GM23338 (cell line): ENCODE measurements around the gene C8G. TPM values are rescaled to one million over a fixed set of nuclear protein-coding genes. Genes with fewer than 3 reads are reported as not detected.

Source experiments
- ATAC-seq: fragments of 200-7000 bp; cut with Tn5 transposase; 3 replicates; pipeline ENCODE4 v1.9.1; 2020
- DNase-seq: peaks from one replicate; pipeline ENCODE4 v3.0.0-alpha.2; 2015; ENCODE audit warnings: low spot score
- H2AFZ ChIP-seq: fragments of 200-600 bp; sonication (generic); 2 replicates; pipeline ENCODE4 v1.8.0; 2016; ENCODE audit warnings: antibody characterized with exemption, mild to moderate bottlenecking, moderate library complexity
- H3F3A ChIP-seq: fragments of 200-600 bp; sonication (generic); replicated peaks from 2 replicates; pipeline ENCODE4 v1.8.0; 2017; ENCODE audit warnings: antibody characterized with exemption, mixed run types, low read depth
- H3K27ac ChIP-seq: fragments of 200-600 bp; sonication (generic); 2 replicates; pipeline ENCODE4 v1.6.1; 2016; ENCODE audit warnings: low read depth
- H3K27me3 ChIP-seq: fragments of 200-600 bp; sonication (generic); 2 replicates; pipeline ENCODE4 v1.8.0; 2016; ENCODE audit warnings: mild to moderate bottlenecking, mixed run types, moderate library complexity; ENCODE audit not compliant: insufficient read depth
- H3K36me3 ChIP-seq: fragments of 200-600 bp; sonication (generic); 2 replicates; pipeline ENCODE4 v1.8.0; 2016; ENCODE audit warnings: mild to moderate bottlenecking; ENCODE audit not compliant: insufficient read depth
- H3K4me1 ChIP-seq: fragments of 200-600 bp; sonication (generic); 2 replicates; pipeline ENCODE4 v1.8.0; 2016; ENCODE audit warnings: mild to moderate bottlenecking, moderate library complexity; ENCODE audit not compliant: insufficient read depth
- H3K4me2 ChIP-seq: fragments of 200-600 bp; sonication (generic); 2 replicates; pipeline ENCODE4 v1.7.1; 2017; ENCODE audit warnings: mixed run types
- H3K4me3 ChIP-seq: fragments of 200-600 bp; sonication (generic); 2 replicates; pipeline ENCODE4 v1.6.1; 2016; ENCODE audit warnings: mixed run types
- H3K79me2 ChIP-seq: fragments of 200-600 bp; sonication (generic); replicated peaks from 2 replicates; pipeline ENCODE4 v1.8.0; 2017; ENCODE audit warnings: mild to moderate bottlenecking; ENCODE audit not compliant: insufficient read depth
- H3K9me2 ChIP-seq: fragments of 200-600 bp; sonication (generic); 2 replicates; pipeline ENCODE4 v1.8.0; 2017; ENCODE audit not compliant: insufficient read depth
- H4K20me1 ChIP-seq: fragments of 200-600 bp; sonication (generic); replicated peaks from 2 replicates; pipeline ENCODE4 v1.8.0; 2017; ENCODE audit warnings: mild to moderate bottlenecking; ENCODE audit not compliant: insufficient read depth
- H3K27ac Mint-ChIP-seq: 2 replicates; pipeline ENCODE4 v1.8.0; 2020; ENCODE audit warnings: inconsistent platforms, mild to moderate bottlenecking, moderate library complexity, mixed read lengths
- H3K27me3 Mint-ChIP-seq: 3 replicates; pipeline ENCODE4 v1.8.0; 2022; ENCODE audit warnings: low read depth, mild to moderate bottlenecking, moderate library complexity, mixed read lengths, inconsistent platforms; ENCODE audit not compliant: insufficient read depth, poor library complexity
- H3K36me3 Mint-ChIP-seq: 3 replicates; pipeline ENCODE4 v1.8.0; 2021; ENCODE audit warnings: low read depth, mild to moderate bottlenecking, inconsistent platforms, moderate library complexity, mixed read lengths
- H3K4me1 Mint-ChIP-seq: 3 replicates; pipeline ENCODE4 v1.8.0; 2020; ENCODE audit warnings: mild to moderate bottlenecking, inconsistent platforms, mixed read lengths
- H3K4me3 Mint-ChIP-seq: 3 replicates; pipeline ENCODE4 v1.8.0; 2021; ENCODE audit warnings: moderate library complexity, mild to moderate bottlenecking, inconsistent platforms, mixed read lengths
- H3K9me3 Mint-ChIP-seq: 3 replicates; pipeline ENCODE4 v1.8.0; 2020; ENCODE audit warnings: moderate library complexity, mild to moderate bottlenecking, inconsistent platforms, mixed read lengths
- CREB1 ChIP-seq: fragments of 250-450 bp; sonication (Bioruptor Pico); IDR thresholded peaks from 2 replicates; pipeline ENCODE4 v1.5.0; 2020; ENCODE audit warnings: low read depth, mild to moderate bottlenecking, moderate library complexity
- ETS1 ChIP-seq: IDR thresholded peaks from 2 replicates; pipeline ENCODE4 v1.6.1; 2016; ENCODE audit warnings: antibody characterized with exemption
- EZH2 ChIP-seq: fragments of 200-600 bp; sonication (generic); IDR thresholded peaks from one replicate; pipeline ENCODE4 v1.8.0; 2017; ENCODE audit warnings: antibody characterized with exemption, mild to moderate bottlenecking, low read depth; ENCODE audit not compliant: unreplicated experiment
- EZH2phosphoT487 ChIP-seq: fragments of 200-600 bp; sonication (generic); IDR thresholded peaks from one replicate; pipeline ENCODE4 v1.8.1; 2018; ENCODE audit warnings: antibody characterized with exemption; ENCODE audit not compliant: unreplicated experiment
- JUNB ChIP-seq: IDR thresholded peaks from one replicate; pipeline ENCODE4 v1.6.1; 2016; ENCODE audit warnings: antibody characterized with exemption; ENCODE audit not compliant: unreplicated experiment
- NANOG ChIP-seq: IDR thresholded peaks from 2 replicates; pipeline ENCODE4 v1.6.1; 2016; ENCODE audit warnings: antibody characterized with exemption, borderline replicate concordance
- POLR2AphosphoS5 ChIP-seq: IDR thresholded peaks from 2 replicates; pipeline ENCODE4 v1.6.1; 2016; ENCODE audit warnings: antibody characterized with exemption, low read depth
- REST ChIP-seq: IDR thresholded peaks from one replicate; pipeline ENCODE4 v1.6.1; 2018; ENCODE audit warnings: antibody characterized with exemption; ENCODE audit not compliant: unreplicated experiment
- STAT1 ChIP-seq: IDR thresholded peaks from one replicate; pipeline ENCODE4 v1.6.1; 2016; ENCODE audit warnings: antibody characterized with exemption; ENCODE audit not compliant: unreplicated experiment
- ZNF114 ChIP-seq: fragments of 250-450 bp; sonication (Bioruptor Pico); IDR thresholded peaks from 2 replicates; pipeline ENCODE4 v1.5.0; 2020; ENCODE audit warnings: mild to moderate bottlenecking, moderate library complexity
- ZNF331 ChIP-seq: fragments of 250-450 bp; sonication (Bioruptor Pico); IDR thresholded peaks from 2 replicates; pipeline ENCODE4 v1.5.0; 2020; ENCODE audit warnings: low read depth, mild to moderate bottlenecking, moderate library complexity
- polyA plus RNA-seq: library from polyadenylated mRNA; unstranded; fragments of >200 nt; fragmentation: Nextera tagmentation; extraction: Ambion mirVana; gene quantifications from 2 replicates; pipeline ENCODE4 v1.2.1, GENCODE V29; 2016
- total RNA-seq: library from RNA; depleted of rRNA; stranded (reverse); fragments of >200 nt; shearing (Covaris generic); gene quantifications from 2 replicates; pipeline ENCODE4 v1.2.3, GENCODE V29; 2014
- TF ChIP-seq, protein P1 (sequence below), 2 experiments: fragments of 200-600 bp in 1 of 2; sonication (generic) in 1 of 2; conservative IDR thresholded peaks; 2 replicates each; pipeline versions ENCODE4 v1.5.1 to v1.6.1; 2016 to 2017; ENCODE audit warnings: antibody characterized with exemption in 2 of 2, low read depth in 2 of 2, mild to moderate bottlenecking in 2 of 2, moderate library complexity in 1 of 2
- TF ChIP-seq, protein P2 (sequence below): fragments of 250-450 bp; sonication (Bioruptor Pico); IDR thresholded peaks from 2 replicates; pipeline ENCODE4 v1.5.0; 2020; ENCODE audit warnings: mild to moderate bottlenecking, moderate library complexity

The C8G gene
- total and polyA plus RNA-seq, 2 experiments from 2014 or later = not detected

DNA sequence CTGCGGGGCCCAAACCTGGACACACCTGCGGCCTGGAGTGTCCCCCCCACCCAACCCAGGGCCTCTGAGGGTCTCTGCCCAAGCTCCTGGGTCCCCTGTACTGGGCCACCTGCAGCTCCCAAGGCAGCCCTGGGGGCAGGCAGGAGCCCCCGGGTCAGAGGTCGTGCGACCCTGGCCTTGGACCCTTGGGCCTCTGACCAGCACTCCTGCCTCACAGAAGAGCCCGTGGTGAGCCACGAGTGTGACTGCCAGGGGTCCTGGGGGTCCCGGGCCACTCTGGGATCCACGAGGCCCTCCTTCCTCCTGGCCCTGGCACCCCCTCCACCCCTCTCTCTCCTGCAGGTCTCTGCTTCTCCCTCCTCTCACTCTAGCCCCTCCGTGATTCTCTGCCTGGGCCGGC is 27.3 kb downstream of the C8G start:
- Histone ChIP-seq H3K4me2 (no peak overlapping the region), H3K79me2 (no peaks in the 10 kb centered on the region), H3K9me2 (no peaks in the 10 kb centered on the region), H3K4me3 (no peak overlapping the region), H4K20me1 (no peaks in the 10 kb centered on the region), H3K27ac (no peak overlapping the region), H3F3A (no peaks in the 10 kb centered on the region), H3K27me3 (no peaks in the 10 kb centered on the region), H3K36me3 (no peaks in the 10 kb centered on the region), H2AFZ (no peak overlapping the region), H3K4me1 (no peaks in the 10 kb centered on the region)
- H3K9me3 Mint-ChIP-seq = no peaks in the 10 kb centered on the region
- TF ChIP-seq ETS1 = no peak
- TF ChIP-seq JUNB = no peak
- no peak for TF ChIP-seq POLR2AphosphoS5
- no peak for TF ChIP-seq STAT1
- TF ChIP-seq EZH2phosphoT487 = no peak
- TF ChIP-seq, protein P1, sequence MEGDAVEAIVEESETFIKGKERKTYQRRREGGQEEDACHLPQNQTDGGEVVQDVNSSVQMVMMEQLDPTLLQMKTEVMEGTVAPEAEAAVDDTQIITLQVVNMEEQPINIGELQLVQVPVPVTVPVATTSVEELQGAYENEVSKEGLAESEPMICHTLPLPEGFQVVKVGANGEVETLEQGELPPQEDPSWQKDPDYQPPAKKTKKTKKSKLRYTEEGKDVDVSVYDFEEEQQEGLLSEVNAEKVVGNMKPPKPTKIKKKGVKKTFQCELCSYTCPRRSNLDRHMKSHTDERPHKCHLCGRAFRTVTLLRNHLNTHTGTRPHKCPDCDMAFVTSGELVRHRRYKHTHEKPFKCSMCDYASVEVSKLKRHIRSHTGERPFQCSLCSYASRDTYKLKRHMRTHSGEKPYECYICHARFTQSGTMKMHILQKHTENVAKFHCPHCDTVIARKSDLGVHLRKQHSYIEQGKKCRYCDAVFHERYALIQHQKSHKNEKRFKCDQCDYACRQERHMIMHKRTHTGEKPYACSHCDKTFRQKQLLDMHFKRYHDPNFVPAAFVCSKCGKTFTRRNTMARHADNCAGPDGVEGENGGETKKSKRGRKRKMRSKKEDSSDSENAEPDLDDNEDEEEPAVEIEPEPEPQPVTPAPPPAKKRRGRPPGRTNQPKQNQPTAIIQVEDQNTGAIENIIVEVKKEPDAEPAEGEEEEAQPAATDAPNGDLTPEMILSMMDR (conservative IDR thresholded peaks at IDR 0.05; ENCODE audit: low read depth in 2 of 2) = no peak
- no peak for TF ChIP-seq EZH2
- no peak for TF ChIP-seq REST
- TF ChIP-seq NANOG = no peak
- TF ChIP-seq, protein P2, sequence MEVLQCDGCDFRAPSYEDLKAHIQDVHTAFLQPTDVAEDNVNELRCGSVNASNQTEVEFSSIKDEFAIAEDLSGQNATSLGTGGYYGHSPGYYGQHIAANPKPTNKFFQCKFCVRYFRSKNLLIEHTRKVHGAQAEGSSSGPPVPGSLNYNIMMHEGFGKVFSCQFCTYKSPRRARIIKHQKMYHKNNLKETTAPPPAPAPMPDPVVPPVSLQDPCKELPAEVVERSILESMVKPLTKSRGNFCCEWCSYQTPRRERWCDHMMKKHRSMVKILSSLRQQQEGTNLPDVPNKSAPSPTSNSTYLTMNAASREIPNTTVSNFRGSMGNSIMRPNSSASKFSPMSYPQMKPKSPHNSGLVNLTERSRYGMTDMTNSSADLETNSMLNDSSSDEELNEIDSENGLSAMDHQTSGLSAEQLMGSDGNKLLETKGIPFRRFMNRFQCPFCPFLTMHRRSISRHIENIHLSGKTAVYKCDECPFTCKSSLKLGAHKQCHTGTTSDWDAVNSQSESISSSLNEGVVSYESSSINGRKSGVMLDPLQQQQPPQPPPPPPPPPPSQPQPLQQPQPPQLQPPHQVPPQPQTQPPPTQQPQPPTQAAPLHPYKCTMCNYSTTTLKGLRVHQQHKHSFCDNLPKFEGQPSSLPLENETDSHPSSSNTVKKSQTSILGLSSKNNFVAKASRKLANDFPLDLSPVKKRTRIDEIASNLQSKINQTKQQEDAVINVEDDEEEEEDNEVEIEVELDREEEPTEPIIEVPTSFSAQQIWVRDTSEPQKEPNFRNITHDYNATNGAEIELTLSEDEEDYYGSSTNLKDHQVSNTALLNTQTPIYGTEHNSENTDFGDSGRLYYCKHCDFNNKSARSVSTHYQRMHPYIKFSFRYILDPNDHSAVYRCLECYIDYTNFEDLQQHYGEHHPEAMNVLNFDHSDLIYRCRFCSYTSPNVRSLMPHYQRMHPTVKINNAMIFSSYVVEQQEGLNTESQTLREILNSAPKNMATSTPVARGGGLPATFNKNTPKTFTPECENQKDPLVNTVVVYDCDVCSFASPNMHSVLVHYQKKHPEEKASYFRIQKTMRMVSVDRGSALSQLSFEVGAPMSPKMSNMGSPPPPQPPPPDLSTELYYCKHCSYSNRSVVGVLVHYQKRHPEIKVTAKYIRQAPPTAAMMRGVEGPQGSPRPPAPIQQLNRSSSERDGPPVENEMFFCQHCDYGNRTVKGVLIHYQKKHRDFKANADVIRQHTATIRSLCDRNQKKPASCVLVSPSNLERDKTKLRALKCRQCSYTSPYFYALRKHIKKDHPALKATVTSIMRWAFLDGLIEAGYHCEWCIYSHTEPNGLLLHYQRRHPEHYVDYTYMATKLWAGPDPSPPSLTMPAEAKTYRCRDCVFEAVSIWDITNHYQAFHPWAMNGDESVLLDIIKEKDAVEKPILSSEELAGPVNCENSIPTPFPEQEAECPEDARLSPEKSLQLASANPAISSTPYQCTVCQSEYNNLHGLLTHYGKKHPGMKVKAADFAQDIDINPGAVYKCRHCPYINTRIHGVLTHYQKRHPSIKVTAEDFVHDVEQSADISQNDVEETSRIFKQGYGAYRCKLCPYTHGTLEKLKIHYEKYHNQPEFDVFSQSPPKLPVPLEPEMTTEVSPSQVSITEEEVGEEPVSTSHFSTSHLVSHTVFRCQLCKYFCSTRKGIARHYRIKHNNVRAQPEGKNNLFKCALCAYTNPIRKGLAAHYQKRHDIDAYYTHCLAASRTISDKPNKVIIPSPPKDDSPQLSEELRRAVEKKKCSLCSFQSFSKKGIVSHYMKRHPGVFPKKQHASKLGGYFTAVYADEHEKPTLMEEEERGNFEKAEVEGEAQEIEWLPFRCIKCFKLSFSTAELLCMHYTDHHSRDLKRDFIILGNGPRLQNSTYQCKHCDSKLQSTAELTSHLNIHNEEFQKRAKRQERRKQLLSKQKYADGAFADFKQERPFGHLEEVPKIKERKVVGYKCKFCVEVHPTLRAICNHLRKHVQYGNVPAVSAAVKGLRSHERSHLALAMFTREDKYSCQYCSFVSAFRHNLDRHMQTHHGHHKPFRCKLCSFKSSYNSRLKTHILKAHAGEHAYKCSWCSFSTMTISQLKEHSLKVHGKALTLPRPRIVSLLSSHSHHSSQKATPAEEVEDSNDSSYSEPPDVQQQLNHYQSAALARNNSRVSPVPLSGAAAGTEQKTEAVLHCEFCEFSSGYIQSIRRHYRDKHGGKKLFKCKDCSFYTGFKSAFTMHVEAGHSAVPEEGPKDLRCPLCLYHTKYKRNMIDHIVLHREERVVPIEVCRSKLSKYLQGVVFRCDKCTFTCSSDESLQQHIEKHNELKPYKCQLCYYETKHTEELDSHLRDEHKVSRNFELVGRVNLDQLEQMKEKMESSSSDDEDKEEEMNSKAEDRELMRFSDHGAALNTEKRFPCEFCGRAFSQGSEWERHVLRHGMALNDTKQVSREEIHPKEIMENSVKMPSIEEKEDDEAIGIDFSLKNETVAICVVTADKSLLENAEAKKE = no peak
- no peak for TF ChIP-seq CREB1 (CRISPR knock-in tag)
- no peak for TF ChIP-seq ZNF114 (CRISPR knock-in tag)
- TF ChIP-seq ZNF331 (CRISPR knock-in tag) = no peak
- H3K4me1 Mint-ChIP-seq = peaks cover under 1% of the 10 kb centered on the region; the same call in 1 of the 3 replicates
- H3K27me3 Mint-ChIP-seq = peaks cover 6% of the 10 kb centered on the region
- ATAC-seq (no peak), DNase-seq (no peak)
- H3K27ac Mint-ChIP-seq = no peak overlapping the region
- H3K36me3 Mint-ChIP-seq = no peaks in the 10 kb centered on the region
- no peak overlapping the region for H3K4me3 Mint-ChIP-seq
